ENCODE results near the gene OR6C76. TPM values are rescaled to one million over a fixed set of nuclear protein-coding genes. Genes with fewer than 3 reads are reported as not detected.

OR6C76 gene
- polyA plus RNA-seq (2013, experiment 1 of 2), result not detected
- not detected for polyA plus RNA-seq (2013, experiment 2 of 2)

- H3K4ac ChIP-seq (ENCODE audit: low read depth, low read length), result no peak within 1 kb of the TSS
- H2BK120ac ChIP-seq (ENCODE audit: low read depth, low read length), result no peak within 1 kb of the TSS
- H4K8ac ChIP-seq (ENCODE audit: low read depth, low read length), result no peak within 1 kb of the TSS
- no peak within 1 kb of the TSS for H3K27ac ChIP-seq (ENCODE audit: low read depth, low read length)
- no peak within 1 kb of the TSS for H2AK5ac ChIP-seq (ENCODE audit: low read length)
- no peaks in the 10 kb centered on the region for H3K79me2 ChIP-seq (ENCODE audit: control insufficient read depth, insufficient read depth, low read length)
- no peak within 1 kb of the TSS for H2BK15ac ChIP-seq (replicated peaks; ENCODE audit: low read depth)
- no peak within 1 kb of the TSS for H3K18ac ChIP-seq (ENCODE audit: low read length)
- no peak for DNase-seq
- no peak within 1 kb of the TSS for H2BK5ac ChIP-seq (ENCODE audit: low read length)
- H3K27me3 ChIP-seq (ENCODE audit: insufficient read depth, low read length, poor library complexity), result no peaks in the 10 kb centered on the region
- no peak within 1 kb of the TSS for H3K9ac ChIP-seq (ENCODE audit: low read length)
- no peak within 1 kb of the TSS for H3K4me3 ChIP-seq (ENCODE audit: low read length)
- H3K4me1 ChIP-seq (ENCODE audit: control insufficient read depth, low read depth, low read length), result no peaks in the 10 kb centered on the region
- H3K79me1 ChIP-seq (ENCODE audit: low read length), result no peaks in the 10 kb centered on the region
- no peak within 1 kb of the TSS for H3K4me2 ChIP-seq (ENCODE audit: low read length)
- no peak within 1 kb of the TSS for H4K5ac ChIP-seq (ENCODE audit: low read length)
- no peaks in the 10 kb centered on the region for H3K36me3 ChIP-seq (ENCODE audit: control insufficient read depth, insufficient read depth, low read length)
- no peak within 1 kb of the TSS for H3K56ac ChIP-seq (ENCODE audit: low read length)
- no CpG with 5 or more reads among the region's 4 CpGs for WGBS (ENCODE audit: extremely low coverage, insufficient coverage, low lambda C conversion rate)
- H3K23ac ChIP-seq (ENCODE audit: low read length), result no peak within 1 kb of the TSS
These were observed at the start of gene OR6C76 for GRCh38 chr12:55425954-55426353. TSS of gene OR6C76 (plus strand) at chr12:55426254. CDS start at chr12:55426254, 0 bp downstream.

DNA sequence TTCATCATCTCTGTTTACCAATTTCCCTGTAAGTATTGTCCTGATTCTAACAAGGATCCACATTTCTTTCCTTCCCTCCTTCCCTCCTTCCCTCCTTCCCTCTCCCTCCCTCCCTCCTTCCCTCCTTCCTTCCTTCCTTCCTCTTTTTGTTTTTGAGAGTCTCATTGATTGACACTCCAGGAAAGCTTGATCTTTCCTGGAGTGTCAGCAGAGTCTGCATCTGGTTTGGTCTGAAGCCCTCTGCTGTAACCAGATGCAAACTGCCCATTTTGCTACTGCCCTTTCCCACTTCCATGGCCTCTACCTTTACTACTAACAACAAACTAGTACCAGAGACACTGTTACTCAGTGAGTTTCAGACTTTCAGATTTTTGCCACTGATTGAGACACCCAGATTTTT is 40.2 kb upstream of the OR6C76 start:
- Histone ChIP-seq H3K23ac (ENCODE audit: low read length) (no peak overlapping the region), H3K27ac (ENCODE audit: low read depth, low read length) (no peak overlapping the region), H3K9ac (ENCODE audit: low read length) (no peak overlapping the region), H2AK5ac (ENCODE audit: low read length) (no peak overlapping the region), H3K4me1 (ENCODE audit: control insufficient read depth, low read depth, low read length) (no peaks in the 10 kb centered on the region), H2BK5ac (ENCODE audit: low read length) (no peak overlapping the region), H3K79me1 (ENCODE audit: low read length) (no peaks in the 10 kb centered on the region), H2BK15ac (replicated peaks; ENCODE audit: low read depth) (no peak overlapping the region), H3K18ac (ENCODE audit: low read length) (no peak overlapping the region), H4K8ac (ENCODE audit: low read depth, low read length) (no peak overlapping the region), H3K4ac (ENCODE audit: low read depth, low read length) (no peak overlapping the region), H3K56ac (ENCODE audit: low read length) (no peak overlapping the region), H4K5ac (ENCODE audit: low read length) (no peak overlapping the region), H3K79me2 (ENCODE audit: control insufficient read depth, insufficient read depth, low read length) (no peaks in the 10 kb centered on the region), H3K4me2 (ENCODE audit: low read length) (no peak overlapping the region), H3K4me3 (ENCODE audit: low read length) (no peak overlapping the region), H3K27me3 (ENCODE audit: insufficient read depth, low read length, poor library complexity) (no peaks in the 10 kb centered on the region), H3K36me3 (ENCODE audit: control insufficient read depth, insufficient read depth, low read length) (no peaks in the 10 kb centered on the region), H2BK120ac (ENCODE audit: low read depth, low read length) (no peak overlapping the region)
- peak; percentile 21 for DNase-seq

DNA sequence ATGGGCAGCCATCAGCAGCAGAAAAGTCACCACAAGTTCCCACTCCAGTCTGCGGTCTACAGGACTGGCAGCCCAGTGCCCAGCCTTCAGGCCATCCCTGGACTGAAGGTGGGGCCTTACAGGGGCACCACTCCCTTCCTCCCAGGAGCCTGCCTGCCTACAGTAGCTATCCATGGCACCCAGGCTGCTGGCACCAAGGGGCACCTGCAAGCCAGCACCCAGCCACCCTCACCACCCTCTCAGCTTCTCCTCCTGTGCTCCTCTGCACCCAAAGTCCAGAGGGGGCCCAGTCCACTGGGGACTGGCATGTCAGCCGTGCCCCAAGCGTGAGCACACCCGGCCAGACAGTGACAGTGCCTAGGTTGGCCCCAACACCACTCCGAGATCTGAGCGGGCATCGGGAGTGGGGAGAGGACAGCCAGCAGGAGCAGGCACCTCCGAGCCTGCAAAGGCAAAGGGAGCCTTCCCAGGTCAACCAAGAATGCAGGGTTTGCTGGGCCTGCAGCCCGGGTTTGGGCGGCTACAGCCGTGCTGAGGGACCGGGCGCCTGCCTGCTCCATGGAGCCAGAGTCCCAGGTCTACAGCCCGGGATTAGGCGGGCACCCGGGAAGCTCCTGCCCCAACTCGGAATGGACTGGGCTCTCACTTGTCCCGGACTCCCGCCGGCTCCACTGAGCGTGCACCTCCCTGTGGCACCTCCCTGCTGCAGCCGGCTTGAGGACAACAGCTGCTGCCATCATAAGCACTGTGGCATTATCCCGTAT is 33.8 kb upstream of the OR6C76 start:
- no peak overlapping the region for H2BK15ac ChIP-seq (replicated peaks; ENCODE audit: low read depth)
- no peak overlapping the region for H3K18ac ChIP-seq (ENCODE audit: low read length)
- H3K56ac ChIP-seq (ENCODE audit: low read length), result no peak overlapping the region
- H3K4me2 ChIP-seq (ENCODE audit: low read length), result no peak overlapping the region
- H2AK5ac ChIP-seq (ENCODE audit: low read length), result no peak overlapping the region
- H3K36me3 ChIP-seq (ENCODE audit: control insufficient read depth, insufficient read depth, low read length), result no peaks in the 10 kb centered on the region
- H3K4me3 ChIP-seq (ENCODE audit: low read length), result no peak overlapping the region
- WGBS (ENCODE audit: extremely low coverage, insufficient coverage, low lambda C conversion rate), result no CpG with 5 or more reads among the region's 23 CpGs
- H3K23ac ChIP-seq (ENCODE audit: low read length), result no peak overlapping the region
- H3K27ac ChIP-seq (ENCODE audit: low read depth, low read length), result no peak overlapping the region
- no peak overlapping the region for H4K5ac ChIP-seq (ENCODE audit: low read length)
- no peak overlapping the region for H4K8ac ChIP-seq (ENCODE audit: low read depth, low read length)
- DNase-seq, result no peak
- H3K79me2 ChIP-seq (ENCODE audit: control insufficient read depth, insufficient read depth, low read length), result no peaks in the 10 kb centered on the region
- no peaks in the 10 kb centered on the region for H3K4me1 ChIP-seq (ENCODE audit: control insufficient read depth, low read depth, low read length)
- no peak overlapping the region for H3K4ac ChIP-seq (ENCODE audit: low read depth, low read length)
- no peaks in the 10 kb centered on the region for H3K79me1 ChIP-seq (ENCODE audit: low read length)
- H3K9ac ChIP-seq (ENCODE audit: low read length), result no peak overlapping the region
- H3K27me3 ChIP-seq (ENCODE audit: insufficient read depth, low read length, poor library complexity), result no peaks in the 10 kb centered on the region
- H2BK5ac ChIP-seq (ENCODE audit: low read length), result no peak overlapping the region
- H2BK120ac ChIP-seq (ENCODE audit: low read depth, low read length), result no peak overlapping the region

DNA sequence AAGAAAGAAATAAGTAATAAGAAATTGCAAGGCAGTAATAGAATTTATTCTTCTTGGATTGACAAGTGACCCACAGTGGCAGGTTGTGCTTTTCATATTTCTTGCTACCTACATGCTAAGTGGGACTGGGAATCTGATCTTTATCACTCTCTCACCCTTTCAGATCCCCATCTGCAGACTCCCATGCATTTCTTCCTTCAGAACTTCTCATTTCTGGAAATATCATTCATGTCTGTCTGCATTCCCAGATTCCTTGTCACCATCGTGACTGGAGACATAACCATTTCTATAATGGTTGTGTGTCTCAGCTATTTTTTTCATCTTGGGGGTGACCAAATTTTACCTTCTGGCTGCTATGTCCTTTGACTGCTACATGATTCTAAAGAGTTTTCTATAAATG is 29.7 kb upstream of the OR6C76 start:
- DNase-seq, result no peak
- H3K4me3 ChIP-seq (ENCODE audit: low read length), result no peak overlapping the region
- no peak overlapping the region for H2BK5ac ChIP-seq (ENCODE audit: low read length)
- H3K27ac ChIP-seq (ENCODE audit: low read depth, low read length), result no peak overlapping the region
- H3K56ac ChIP-seq (ENCODE audit: low read length), result no peak overlapping the region
- no peak overlapping the region for H4K5ac ChIP-seq (ENCODE audit: low read length)
- no peaks in the 10 kb centered on the region for H3K36me3 ChIP-seq (ENCODE audit: control insufficient read depth, insufficient read depth, low read length)
- no peak overlapping the region for H3K4ac ChIP-seq (ENCODE audit: low read depth, low read length)
- H2BK120ac ChIP-seq (ENCODE audit: low read depth, low read length), result no peak overlapping the region
- no peaks in the 10 kb centered on the region for H3K27me3 ChIP-seq (ENCODE audit: insufficient read depth, low read length, poor library complexity)
- H3K18ac ChIP-seq (ENCODE audit: low read length), result no peak overlapping the region
- no peaks in the 10 kb centered on the region for H3K79me2 ChIP-seq (ENCODE audit: control insufficient read depth, insufficient read depth, low read length)
- no peak overlapping the region for H3K9ac ChIP-seq (ENCODE audit: low read length)
- WGBS (ENCODE audit: extremely low coverage, insufficient coverage, low lambda C conversion rate), result no CpG with 5 or more reads among the region's 1 CpG
- H3K23ac ChIP-seq (ENCODE audit: low read length), result no peak overlapping the region
- H3K4me1 ChIP-seq (ENCODE audit: control insufficient read depth, low read depth, low read length), result no peaks in the 10 kb centered on the region
- no peak overlapping the region for H4K8ac ChIP-seq (ENCODE audit: low read depth, low read length)
- H3K4me2 ChIP-seq (ENCODE audit: low read length), result no peak overlapping the region
- no peaks in the 10 kb centered on the region for H3K79me1 ChIP-seq (ENCODE audit: low read length)
- no peak overlapping the region for H2AK5ac ChIP-seq (ENCODE audit: low read length)
- no peak overlapping the region for H2BK15ac ChIP-seq (replicated peaks; ENCODE audit: low read depth)

DNA sequence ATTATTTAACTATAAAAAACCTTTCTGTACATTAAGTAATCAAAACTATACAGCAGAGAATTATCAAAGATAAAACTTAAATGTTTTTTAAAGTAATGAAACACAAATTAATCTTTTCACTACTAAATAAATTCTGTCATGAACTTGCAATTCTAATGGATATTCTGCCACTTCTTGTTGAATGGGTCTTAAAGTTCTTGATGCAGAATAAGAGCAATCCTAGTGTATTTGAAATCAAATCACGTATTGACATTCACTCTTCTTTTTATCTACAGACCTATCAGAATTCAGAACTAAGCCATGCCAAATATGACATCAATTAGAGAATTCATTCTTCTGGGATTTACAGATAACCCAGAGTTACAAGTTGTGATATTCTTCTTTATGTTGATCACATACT is 25.8 kb upstream of the OR6C76 start, which contains the start of gene OR6C65:
TSS of gene OR6C65 (plus strand) at position 301 of the 400 bp plus-strand sequence. CDS start at position 301, 0 bp downstream.
- Histone ChIP-seq H3K4ac (ENCODE audit: low read depth, low read length) (no peak within 1 kb of the TSS), H2BK120ac (ENCODE audit: low read depth, low read length) (no peak within 1 kb of the TSS), H3K4me1 (ENCODE audit: control insufficient read depth, low read depth, low read length) (no peaks in the 10 kb centered on the region), H3K79me1 (ENCODE audit: low read length) (no peaks in the 10 kb centered on the region), H4K8ac (ENCODE audit: low read depth, low read length) (no peak within 1 kb of the TSS), H3K56ac (ENCODE audit: low read length) (no peak within 1 kb of the TSS), H3K36me3 (ENCODE audit: control insufficient read depth, insufficient read depth, low read length) (no peaks in the 10 kb centered on the region), H2BK5ac (ENCODE audit: low read length) (no peak within 1 kb of the TSS), H4K5ac (ENCODE audit: low read length) (no peak within 1 kb of the TSS), H3K79me2 (ENCODE audit: control insufficient read depth, insufficient read depth, low read length) (no peaks in the 10 kb centered on the region), H3K27ac (ENCODE audit: low read depth, low read length) (no peak within 1 kb of the TSS), H2AK5ac (ENCODE audit: low read length) (no peak within 1 kb of the TSS), H3K4me2 (ENCODE audit: low read length) (no peak within 1 kb of the TSS), H3K27me3 (ENCODE audit: insufficient read depth, low read length, poor library complexity) (no peaks in the 10 kb centered on the region), H2BK15ac (replicated peaks; ENCODE audit: low read depth) (no peak within 1 kb of the TSS), H3K23ac (ENCODE audit: low read length) (no peak within 1 kb of the TSS), H3K4me3 (ENCODE audit: low read length) (no peak within 1 kb of the TSS), H3K18ac (ENCODE audit: low read length) (no peak within 1 kb of the TSS), H3K9ac (ENCODE audit: low read length) (no peak within 1 kb of the TSS)
- no peak for DNase-seq
- no CpG with 5 or more reads among the region's 1 CpG for WGBS (ENCODE audit: extremely low coverage, insufficient coverage, low lambda C conversion rate)

DNA sequence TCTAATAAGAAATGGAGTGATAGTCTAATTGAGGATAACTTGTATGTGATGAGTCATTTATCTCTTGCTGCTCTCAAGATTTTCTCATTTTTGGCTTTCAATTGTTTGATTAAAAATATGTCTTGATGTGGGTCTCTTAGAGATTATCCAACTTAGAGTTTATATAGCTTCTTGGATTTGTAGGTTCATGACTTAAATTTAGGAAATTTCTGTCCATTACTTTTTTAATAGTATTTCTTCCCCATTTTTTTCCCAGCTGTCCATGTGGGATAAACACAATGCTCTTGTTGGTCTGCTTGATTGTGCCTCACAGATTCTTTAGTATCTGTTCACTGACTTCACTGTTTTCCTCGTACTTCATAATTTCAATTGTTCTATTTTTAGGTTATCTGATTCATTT is 18.2 kb upstream of the OR6C76 start:
- H2BK5ac ChIP-seq (ENCODE audit: low read length), result no peak overlapping the region
- H2BK15ac ChIP-seq (replicated peaks; ENCODE audit: low read depth), result no peak overlapping the region
- DNase-seq, result no peak
- H3K27me3 ChIP-seq (ENCODE audit: insufficient read depth, low read length, poor library complexity), result no peaks in the 10 kb centered on the region
- H3K9ac ChIP-seq (ENCODE audit: low read length), result no peak overlapping the region
- no peak overlapping the region for H3K4ac ChIP-seq (ENCODE audit: low read depth, low read length)
- H3K36me3 ChIP-seq (ENCODE audit: control insufficient read depth, insufficient read depth, low read length), result no peaks in the 10 kb centered on the region
- no peak overlapping the region for H2AK5ac ChIP-seq (ENCODE audit: low read length)
- no peak overlapping the region for H3K4me3 ChIP-seq (ENCODE audit: low read length)
- no peaks in the 10 kb centered on the region for H3K4me1 ChIP-seq (ENCODE audit: control insufficient read depth, low read depth, low read length)
- no peak overlapping the region for H3K27ac ChIP-seq (ENCODE audit: low read depth, low read length)
- no peak overlapping the region for H3K4me2 ChIP-seq (ENCODE audit: low read length)
- no peak overlapping the region for H2BK120ac ChIP-seq (ENCODE audit: low read depth, low read length)
- WGBS (ENCODE audit: extremely low coverage, insufficient coverage, low lambda C conversion rate), result no CpG with 5 or more reads among the region's 1 CpG
- H3K23ac ChIP-seq (ENCODE audit: low read length), result no peak overlapping the region
- no peak overlapping the region for H3K56ac ChIP-seq (ENCODE audit: low read length)
- H3K79me1 ChIP-seq (ENCODE audit: low read length), result no peaks in the 10 kb centered on the region
- H3K18ac ChIP-seq (ENCODE audit: low read length), result no peak overlapping the region
- no peak overlapping the region for H4K8ac ChIP-seq (ENCODE audit: low read depth, low read length)
- H4K5ac ChIP-seq (ENCODE audit: low read length), result no peak overlapping the region
- no peaks in the 10 kb centered on the region for H3K79me2 ChIP-seq (ENCODE audit: control insufficient read depth, insufficient read depth, low read length)
